Keratinocyte (primary cell): ENCODE results near the gene SDK2. TPM values are rescaled to one million over a fixed set of nuclear protein-coding genes. Genes with fewer than 3 reads are reported as not detected.

Experiments used
- DNase-seq: peaks from one replicate; pipeline ENCODE4 v3.0.0-alpha.2; 2011; ENCODE audit warnings: low read depth, missing footprints, low spot score
- FAIRE-seq: peaks from 2 replicates; lab custom pipeline; 2011; peaks lifted over from hg19 to GRCh38; lab: Jason Lieb, UNC
- H2AFZ ChIP-seq: 2 replicates; pipeline ENCODE4 v1.6.0; 2012; ENCODE audit warnings: low read length, control low read depth, inconsistent platforms; ENCODE audit not compliant: control insufficient read depth
- H3K27ac ChIP-seq: 2 replicates; pipeline ENCODE4 v1.5.1; 2011; ENCODE audit warnings: low read length; ENCODE audit not compliant: control insufficient read depth, insufficient read depth
- H3K27me3 ChIP-seq: 3 replicates; pipeline ENCODE4 v1.6.0; 2011; ENCODE audit warnings: low read length; ENCODE audit not compliant: control insufficient read depth, insufficient read depth; ENCODE audit errors: extremely low read depth
- H3K36me3 ChIP-seq, 2 experiments: 2 replicates in 1 of 2; 3 replicates in 1 of 2; pipeline ENCODE4 v1.5.1; 2011; ENCODE audit warnings: low read length in 2 of 2, mild to moderate bottlenecking in 1 of 2; ENCODE audit not compliant: control insufficient read depth in 2 of 2, insufficient read depth in 2 of 2; ENCODE audit errors: extremely low read depth in 1 of 2
- H3K4me1 ChIP-seq: 3 replicates; pipeline ENCODE4 v1.5.1; 2011; ENCODE audit warnings: low read length; ENCODE audit not compliant: control insufficient read depth, insufficient read depth; ENCODE audit errors: extremely low read depth
- H3K4me2 ChIP-seq: 3 replicates; pipeline ENCODE4 v1.6.0; 2011; ENCODE audit warnings: low read depth, low read length; ENCODE audit not compliant: control insufficient read depth, insufficient read depth; ENCODE audit errors: extremely low read depth
- H3K4me3 ChIP-seq, 3 experiments: fragments of 200-600 bp in 1 of 3; sonication (generic) in 1 of 3; 2 replicates in 2 of 3; 3 replicates in 1 of 3; pipeline ENCODE4 v1.5.1; 2011 to 2016; ENCODE audit warnings: low read length in 3 of 3, mild to moderate bottlenecking in 3 of 3, control low read depth in 2 of 3, inconsistent platforms in 1 of 3, low read depth in 1 of 3, mixed read lengths in 1 of 3, mixed run types in 1 of 3, moderate library complexity in 1 of 3; ENCODE audit not compliant: control insufficient read depth in 2 of 3, insufficient read depth in 2 of 3; ENCODE audit errors: extremely low read depth in 1 of 3
- H3K79me2 ChIP-seq: 2 replicates; pipeline ENCODE4 v1.6.0; 2012; ENCODE audit warnings: low read length; ENCODE audit not compliant: control insufficient read depth, insufficient read depth
- H3K9ac ChIP-seq: 3 replicates; pipeline ENCODE4 v1.6.0; 2011; ENCODE audit warnings: low read length; ENCODE audit not compliant: control insufficient read depth, insufficient read depth; ENCODE audit errors: extremely low read depth
- H3K9me1 ChIP-seq: 3 replicates; pipeline ENCODE4 v1.6.0; 2011; ENCODE audit warnings: low read length; ENCODE audit not compliant: control insufficient read depth, insufficient read depth; ENCODE audit errors: extremely low read depth
- H3K9me3 ChIP-seq: 2 replicates; pipeline ENCODE4 v1.5.1; 2012; ENCODE audit warnings: low read depth, low read length; ENCODE audit not compliant: control insufficient read depth
- H4K20me1 ChIP-seq: 3 replicates; pipeline ENCODE4 v1.6.0; 2011; ENCODE audit warnings: low read length; ENCODE audit not compliant: control insufficient read depth, insufficient read depth; ENCODE audit errors: extremely low read depth
- CTCF ChIP-seq, 3 experiments: IDR thresholded peaks in 1 of 3; conservative IDR thresholded peaks in 1 of 3; optimal IDR thresholded peaks in 1 of 3; 2 replicates in 2 of 3; 3 replicates in 1 of 3; pipeline versions ENCODE3 to v1.5.1; 2011; ENCODE audit warnings: low read length in 3 of 3, mild to moderate bottlenecking in 3 of 3, moderate library complexity in 2 of 3, control low read depth in 1 of 3, inconsistent platforms in 1 of 3; ENCODE audit not compliant: insufficient read depth in 2 of 3; ENCODE audit errors: extremely low read depth in 1 of 3
- EZH2 ChIP-seq: IDR thresholded peaks from one replicate; pipeline ENCODE4 v1.6.1; 2012; ENCODE audit warnings: inconsistent platforms, mild to moderate bottlenecking, low read length, moderate library complexity
- dilution Hi-C: fragments of 300-500 bp; cut with MboI; formaldehyde crosslinking; loops from one replicate; pipeline ENCODE4 v1.7.0; 2020; ENCODE audit warnings: low sequenced_read_pairs; ENCODE audit not compliant: extremely low pct_ligation_motif_present
- polyA plus RNA-seq, 5 experiments: library from polyadenylated mRNA; depleted of rRNA in 3 of 5; stranded (reverse) in 3 of 5; stranded (forward) in 1 of 5; unstranded in 1 of 5; fragments of >200 nt; gene quantifications; 1 replicate in 1 of 5; 2 replicates in 3 of 5; 3 replicates in 1 of 5; pipeline versions ENCODE4 v1.2.1 to v1.2.3, GENCODE V29; 2011 to 2012; ENCODE audit warnings: missing spikeins in 2 of 5, low read depth in 1 of 5, low replicate concordance in 1 of 5

The SDK2 gene
- polyA plus RNA-seq, 1 donor (not counting 4 experiments of a cell fraction or from before 2014, with no cell fraction given), result 1.8 TPM

GRCh38 chr17:73604476-73604875 lies 39.8 kb downstream of the SDK2 start:
- FAIRE-seq, result no peak
- dilution Hi-C loops, result no loop called here
- H3K27me3 ChIP-seq, result no peaks in the 10 kb centered on the region
- no peak overlapping the region for H3K9ac ChIP-seq
- H3K4me2 ChIP-seq, result no peak overlapping the region
- no peak overlapping the region for H3K4me3 ChIP-seq
- H3K9me3 ChIP-seq, result no peaks in the 10 kb centered on the region
- no peaks in the 10 kb centered on the region for H3K4me1 ChIP-seq
- H3K79me2 ChIP-seq, result no peaks in the 10 kb centered on the region
- H4K20me1 ChIP-seq, result no peaks in the 10 kb centered on the region
- TF ChIP-seq CTCF (optimal IDR thresholded peaks at IDR 0.05 in 1 of 3, IDR thresholded peaks at IDR 0.05 in 1 of 3, conservative IDR thresholded peaks at IDR 0.05 in 1 of 3; ENCODE audit: extremely low read depth in 1 of 3, insufficient read depth in 2 of 3, low read length in 3 of 3) (no peak), EZH2 (no peak)
- DNase-seq, result no peak
- H3K27ac ChIP-seq, result no peak overlapping the region
- no peak overlapping the region for H2AFZ ChIP-seq
- no peaks in the 10 kb centered on the region for H3K9me1 ChIP-seq
- peaks cover 0 to 7% of the 10 kb centered on the region in 2 experiments for H3K36me3 ChIP-seq

- Histone ChIP-seq H3K4me3 (no peak overlapping the region), H3K9me3 (no peaks in the 10 kb centered on the region), H3K4me2 (no peak overlapping the region), H3K27me3 (no peaks in the 10 kb centered on the region), H3K9ac (no peak overlapping the region), H3K4me1 (no peaks in the 10 kb centered on the region), H4K20me1 (no peaks in the 10 kb centered on the region), H3K9me1 (no peaks in the 10 kb centered on the region), H3K27ac (no peak overlapping the region), H3K79me2 (no peaks in the 10 kb centered on the region), H2AFZ (no peak overlapping the region), H3K36me3 (peaks cover 0 to 7% of the 10 kb centered on the region in 2 experiments)
- TF ChIP-seq EZH2 (no peak), CTCF (optimal IDR thresholded peaks at IDR 0.05 in 1 of 3, IDR thresholded peaks at IDR 0.05 in 1 of 3, conservative IDR thresholded peaks at IDR 0.05 in 1 of 3; ENCODE audit: extremely low read depth in 1 of 3, insufficient read depth in 2 of 3, low read length in 3 of 3) (no peak)
- dilution Hi-C loops, result no loop called here
- FAIRE-seq, result no peak
- no peak for DNase-seq
These were observed 40.3 kb downstream of the SDK2 start for GRCh38 chr17:73603971-73604370.
